Cardiac fibroblast (primary cell): ENCODE results near the gene RER1.

Source experiments
- DNase-seq, 2 donors: peaks; one replicate each; pipeline versions ENCODE4 v3.0.0 to v3.0.0-alpha.2; 2010; ENCODE audit warnings: low read depth in 2 of 2
- H3K4me3 ChIP-seq, 2 donors: replicated peaks in 1 of 2; 1 replicate in 1 of 2; 2 replicates in 1 of 2; pipeline ENCODE4 v1.5.1; 2011; ENCODE audit warnings: low read depth in 2 of 2, low read length in 2 of 2, mild to moderate bottlenecking in 2 of 2, moderate library complexity in 1 of 2
- TF ChIP-seq, protein P1 (sequence below): IDR thresholded peaks from one replicate; pipeline ENCODE4 v1.5.1; 2011; ENCODE audit warnings: low read depth, mild to moderate bottlenecking, low read length, inconsistent platforms

The RER1 gene

DNA sequence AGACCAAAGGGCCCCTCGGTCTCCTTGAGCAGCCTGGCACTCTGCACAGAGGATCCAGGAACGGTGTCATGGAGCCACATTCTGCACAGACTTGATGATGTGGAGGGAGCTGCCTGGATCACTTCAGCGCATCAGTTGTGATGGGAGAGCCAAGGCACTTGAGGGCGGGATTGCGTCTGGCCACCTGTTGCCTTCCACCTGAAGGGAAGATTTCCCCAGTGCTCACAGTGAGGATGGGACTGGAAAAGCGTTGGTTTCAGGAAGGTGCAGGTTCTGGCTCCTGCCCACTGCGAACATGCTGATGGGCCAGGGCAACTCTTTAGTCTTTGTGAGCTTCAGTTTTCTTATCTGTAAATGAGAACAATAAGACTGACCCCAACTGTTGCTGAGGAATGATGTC lies 2.6 kb downstream of the RER1 start:
- no peak overlapping the region for H3K4me3 ChIP-seq
- TF ChIP-seq, protein P1, sequence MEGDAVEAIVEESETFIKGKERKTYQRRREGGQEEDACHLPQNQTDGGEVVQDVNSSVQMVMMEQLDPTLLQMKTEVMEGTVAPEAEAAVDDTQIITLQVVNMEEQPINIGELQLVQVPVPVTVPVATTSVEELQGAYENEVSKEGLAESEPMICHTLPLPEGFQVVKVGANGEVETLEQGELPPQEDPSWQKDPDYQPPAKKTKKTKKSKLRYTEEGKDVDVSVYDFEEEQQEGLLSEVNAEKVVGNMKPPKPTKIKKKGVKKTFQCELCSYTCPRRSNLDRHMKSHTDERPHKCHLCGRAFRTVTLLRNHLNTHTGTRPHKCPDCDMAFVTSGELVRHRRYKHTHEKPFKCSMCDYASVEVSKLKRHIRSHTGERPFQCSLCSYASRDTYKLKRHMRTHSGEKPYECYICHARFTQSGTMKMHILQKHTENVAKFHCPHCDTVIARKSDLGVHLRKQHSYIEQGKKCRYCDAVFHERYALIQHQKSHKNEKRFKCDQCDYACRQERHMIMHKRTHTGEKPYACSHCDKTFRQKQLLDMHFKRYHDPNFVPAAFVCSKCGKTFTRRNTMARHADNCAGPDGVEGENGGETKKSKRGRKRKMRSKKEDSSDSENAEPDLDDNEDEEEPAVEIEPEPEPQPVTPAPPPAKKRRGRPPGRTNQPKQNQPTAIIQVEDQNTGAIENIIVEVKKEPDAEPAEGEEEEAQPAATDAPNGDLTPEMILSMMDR: no peak
- no peak for DNase-seq

- TF ChIP-seq, protein P1: no peak
- no peak overlapping the region for H3K4me3 ChIP-seq
- DNase-seq: no peak
Observed at GRCh38 chr1:2394761-2395160, 3.1 kb downstream of the RER1 start.

GRCh38 chr1:2395245-2395644 lies 3.6 kb downstream of the RER1 start:
- no peak for DNase-seq
- no peak overlapping the region for H3K4me3 ChIP-seq
- TF ChIP-seq, protein P1: no peak

DNA sequence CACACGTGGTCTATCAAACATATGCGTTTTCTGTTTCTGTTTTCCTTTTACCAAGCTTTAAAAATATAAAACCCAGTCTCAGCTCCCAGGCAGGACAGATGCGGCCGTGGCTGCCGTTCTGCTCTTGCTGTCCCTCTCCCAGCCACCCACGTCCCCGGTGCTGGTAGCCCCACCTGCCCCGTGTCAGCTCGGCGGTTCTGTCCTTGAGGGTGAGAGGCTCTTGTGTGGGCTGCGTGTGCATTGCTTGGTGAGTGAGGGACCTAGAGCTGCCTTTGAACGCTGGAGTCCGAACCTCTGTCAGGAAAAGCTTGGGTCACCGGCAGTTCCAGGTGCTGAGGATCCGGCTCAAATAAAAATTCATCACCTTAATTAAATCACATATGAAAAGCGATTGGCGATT lies 4.4 kb downstream of the RER1 start:
- H3K4me3 ChIP-seq: no peak overlapping the region
- DNase-seq: no peak
- TF ChIP-seq, protein P1: no peak

GRCh38 chr1:2396476-2396875 lies 4.8 kb downstream of the RER1 start:
- no peak overlapping the region for H3K4me3 ChIP-seq
- no peak for DNase-seq
- TF ChIP-seq, protein P1: no peak

DNA sequence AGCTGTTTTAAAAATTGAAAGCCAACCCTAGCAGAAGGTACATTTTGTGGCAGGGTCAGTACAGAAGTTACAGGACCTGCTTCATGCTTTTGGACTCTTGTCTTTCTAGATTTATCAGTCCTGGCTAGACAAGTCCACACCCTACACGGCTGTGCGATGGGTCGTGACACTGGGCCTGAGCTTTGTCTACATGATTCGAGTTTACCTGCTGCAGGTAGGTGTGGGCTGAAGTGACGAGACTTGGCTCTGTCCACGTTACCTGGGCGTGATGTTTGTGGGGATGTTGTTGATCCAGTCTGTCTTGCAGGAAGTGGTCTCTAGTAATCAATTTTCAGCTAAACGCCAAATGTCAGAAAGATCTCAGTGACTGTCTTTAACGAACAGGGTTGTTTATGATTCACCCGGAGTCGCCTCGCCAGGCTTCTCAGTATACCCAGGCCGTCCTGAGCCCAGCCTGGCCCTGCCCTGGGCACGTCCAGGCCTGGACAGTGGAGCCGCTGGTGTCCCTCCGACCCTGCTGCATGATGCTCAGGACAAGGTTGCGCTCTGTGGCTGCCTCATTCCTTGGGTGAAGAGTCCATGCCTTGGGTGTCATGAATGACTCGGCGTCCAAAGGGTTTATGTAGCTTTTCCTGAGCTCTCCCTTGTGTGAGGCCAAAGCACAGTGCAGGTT lies 5.5 kb downstream of the RER1 start:
- no peak for DNase-seq
- no peak overlapping the region for H3K4me3 ChIP-seq
- TF ChIP-seq, protein P1: no peak

DNA sequence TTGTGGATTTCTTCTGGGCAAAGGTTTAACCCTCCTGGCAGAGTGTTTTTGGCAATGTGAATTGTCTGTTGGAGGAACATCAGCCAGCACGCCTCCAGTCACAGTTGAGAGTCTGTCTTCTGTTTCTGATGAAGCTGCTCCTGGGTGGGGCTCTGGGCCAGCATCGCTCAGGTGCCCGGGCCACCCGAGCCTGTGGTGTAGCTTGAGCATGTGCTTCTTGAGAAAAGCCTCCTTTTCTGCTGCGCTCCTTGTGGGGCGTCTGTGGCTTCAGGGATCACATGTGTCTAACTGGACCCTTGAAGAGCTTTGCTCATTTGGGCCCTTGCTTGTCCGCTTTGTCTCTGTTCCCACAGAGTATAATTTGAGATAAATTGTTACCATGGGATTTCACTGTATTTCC lies 7.2 kb downstream of the RER1 start:
- no peak for DNase-seq
- TF ChIP-seq, protein P1: no peak
- H3K4me3 ChIP-seq: no peak overlapping the region
